HepG2 (cell line): ENCODE results near the gene SLC25A25. TPM values are rescaled to one million over a fixed set of nuclear protein-coding genes. Genes with fewer than 3 reads are reported as not detected.
A peak's percentile ranks its signal among the peaks of the same experiment; 100 is the strongest.

ENCODE experiments used
- ARHGAP35 ChIP-seq: sonication (generic); formaldehyde crosslinking; IDR thresholded peaks from 2 replicates; pipeline ENCODE4 v1.9.0; 2022; ENCODE audit warnings: mild to moderate bottlenecking, inconsistent platforms, moderate library complexity, missing genetic modification reagents, borderline replicate concordance
- CTCF ChIP-seq: sonication (generic); formaldehyde crosslinking; IDR thresholded peaks from 2 replicates; pipeline ENCODE4 v1.5.0; 2020; ENCODE audit warnings: mild to moderate bottlenecking, missing genetic modification reagents, moderate library complexity
- FOXO4 ChIP-seq: sonication (generic); formaldehyde crosslinking; conservative IDR thresholded peaks from 2 replicates; pipeline ENCODE4 v1.8.1; 2023; ENCODE audit warnings: missing genetic modification reagents
- HINFP ChIP-seq: sonication (generic); formaldehyde crosslinking; IDR thresholded peaks from 2 replicates; pipeline ENCODE4 v1.4.0; 2020; ENCODE audit warnings: low read depth, mild to moderate bottlenecking, missing genetic modification reagents
- HNF4G ChIP-seq, 2 experiments: sonication (generic) in 1 of 2; formaldehyde crosslinking in 1 of 2; IDR thresholded peaks; 2 replicates each; pipeline versions ENCODE4 v1.4.0 to v1.6.1; 2011 to 2020; ENCODE audit warnings: borderline replicate concordance in 2 of 2, low read depth in 2 of 2, mild to moderate bottlenecking in 2 of 2, low read length in 1 of 2, missing genetic modification reagents in 1 of 2, moderate library complexity in 1 of 2
- KLF11 ChIP-seq: IDR thresholded peaks from 2 replicates; pipeline ENCODE4 v1.6.1; 2016; ENCODE audit warnings: missing compliant biosample characterization
- KMT2A ChIP-seq: sonication (generic); formaldehyde crosslinking; IDR thresholded peaks from 2 replicates; pipeline ENCODE4 v1.4.0; 2020; ENCODE audit warnings: missing genetic modification reagents
- SOX13 ChIP-seq, 3 experiments: fragments of 450-650 bp in 1 of 3; sonication (generic) in 1 of 3; formaldehyde crosslinking in 1 of 3; IDR thresholded peaks in 2 of 3; conservative IDR thresholded peaks in 1 of 3; 2 replicates each; pipeline versions ENCODE4 v1.5.0 to v1.6.1; 2016 to 2020; ENCODE audit warnings: antibody characterized with exemption in 1 of 3, mild to moderate bottlenecking in 1 of 3, missing compliant biosample characterization in 1 of 3, missing genetic modification reagents in 1 of 3, moderate library complexity in 1 of 3
- YEATS2 ChIP-seq: sonication (generic); formaldehyde crosslinking; IDR thresholded peaks from 2 replicates; pipeline ENCODE4 v1.4.0; 2020; ENCODE audit warnings: missing genetic modification reagents, borderline replicate concordance
- ZMAT3 ChIP-seq: sonication (generic); formaldehyde crosslinking; conservative IDR thresholded peaks from 2 replicates; pipeline ENCODE4 v1.7.0; 2021; ENCODE audit warnings: missing genetic modification reagents
- ZMYM3 ChIP-seq: sonication (generic); formaldehyde crosslinking; IDR thresholded peaks from 2 replicates; pipeline ENCODE4 v1.5.1; 2020; ENCODE audit warnings: mild to moderate bottlenecking, missing genetic modification reagents
- ZNF224 ChIP-seq: sonication (generic); formaldehyde crosslinking; IDR thresholded peaks from 2 replicates; pipeline ENCODE4 v1.5.0; 2020; ENCODE audit warnings: mild to moderate bottlenecking, missing genetic modification reagents
- ZNF274 ChIP-seq: sonication (generic); formaldehyde crosslinking; IDR thresholded peaks from 2 replicates; pipeline ENCODE4 v1.5.1; 2020; ENCODE audit warnings: mild to moderate bottlenecking, missing genetic modification reagents
- ZNF292 ChIP-seq: sonication (generic); formaldehyde crosslinking; IDR thresholded peaks from 2 replicates; pipeline ENCODE4 v1.8.1; 2022; ENCODE audit warnings: mild to moderate bottlenecking, low read depth, missing genetic modification reagents, borderline replicate concordance
- ZNF329 ChIP-seq: sonication (generic); formaldehyde crosslinking; IDR thresholded peaks from 2 replicates; pipeline ENCODE4 v1.9.0; 2021; ENCODE audit warnings: low read depth, mild to moderate bottlenecking, missing genetic modification reagents
- ZNF557 ChIP-seq: sonication (generic); formaldehyde crosslinking; IDR thresholded peaks from 2 replicates; pipeline ENCODE4 v1.4.0; 2020; ENCODE audit warnings: missing genetic modification reagents
- ZNF629 ChIP-seq: sonication (generic); formaldehyde crosslinking; conservative IDR thresholded peaks from 2 replicates; pipeline ENCODE4 v1.5.0; 2020; ENCODE audit warnings: missing genetic modification reagents
- ZNF652 ChIP-seq: IDR thresholded peaks from 2 replicates; pipeline ENCODE4 v1.6.1; 2016; ENCODE audit warnings: low read depth, borderline replicate concordance
- ZNF800 ChIP-seq: sonication (generic); formaldehyde crosslinking; IDR thresholded peaks from 2 replicates; pipeline ENCODE4 v1.4.0; 2020; ENCODE audit warnings: missing genetic modification reagents
- polyA plus RNA-seq, 8 experiments: library from polyadenylated mRNA; depleted of rRNA in 3 of 8; stranded (reverse) in 7 of 8; unstranded in 1 of 8; fragments of >200 nt; fragmentation: Illumina TruSeq in 4 of 8; extraction: Trizol in 4 of 8; gene quantifications; 2 replicates each; pipeline versions ENCODE4 v1.2.1 to v1.2.3, GENCODE V29; 2011 to 2016; ENCODE audit warnings: low read depth in 4 of 8, missing spikeins in 1 of 8, mixed read lengths in 1 of 8; ENCODE audit not compliant: insufficient read depth in 1 of 8
- total RNA-seq, 5 experiments: library from RNA; depleted of rRNA; stranded (reverse); fragments of >200 nt; fragmentation: Illumina TruSeq; extraction: Trizol; gene quantifications; 2 replicates each; pipeline ENCODE4 v1.2.3, GENCODE V29; 2016; ENCODE audit warnings: low read depth in 1 of 5

SLC25A25 gene
- total and polyA plus RNA-seq, 2 of the 13 experiments (the other 11 are each of a cell fraction or from before 2014, with no cell fraction given) = 10.5 to 24.8 TPM

GRCh38 chr9:128117613-128118471 is 49.8 kb downstream of the SLC25A25 start (continued):
- 0 out of 2 replicates have a peak, but pooled peaks have one; percentile 34 for TF ChIP-seq HNF4G (IDR thresholded peaks at IDR 0.05; ENCODE audit: borderline replicate concordance, low read depth, low read length)
- TF ChIP-seq HNF4G (CRISPR knock-in tag; IDR thresholded peaks at IDR 0.05; ENCODE audit: borderline replicate concordance, low read depth) = 0 out of 2 replicates have a peak, but pooled peaks have one; percentile 48
- no peak for TF ChIP-seq SOX13 (IDR thresholded peaks at IDR 0.05)
- peak in 1 of 2 experiments; percentile 36; a peak in 1 of 4 replicates for TF ChIP-seq SOX13 (CRISPR knock-in tag; conservative IDR thresholded peaks at IDR 0.05 in 1 of 2, IDR thresholded peaks at IDR 0.05 in 1 of 2)
- peak; percentile 97 for TF ChIP-seq ZMYM3 (CRISPR knock-in tag)
- peak; percentile 98 for TF ChIP-seq ZNF629 (CRISPR knock-in tag)
- TF ChIP-seq ARHGAP35 (CRISPR knock-in tag) = no peak
- peak; percentile 55; the same call in 1 of the 2 replicates for TF ChIP-seq KMT2A (CRISPR knock-in tag)
- no peak for TF ChIP-seq ZNF557 (CRISPR knock-in tag)
- no peak for TF ChIP-seq FOXO4 (CRISPR knock-in tag)
- no peak for TF ChIP-seq ZNF652 (CRISPR knock-in tag)
- peak; percentile 69; the same call in 1 of the 2 replicates for TF ChIP-seq ZNF224 (CRISPR knock-in tag)
- TF ChIP-seq ZNF800 (CRISPR knock-in tag) = 0 out of 2 replicates have a peak, but pooled peaks have one; percentile 29
- TF ChIP-seq KLF11 = peak; percentile 79; the same call in 1 of the 2 replicates
- TF ChIP-seq HINFP (CRISPR knock-in tag) = no peak
- TF ChIP-seq ZNF292 (CRISPR knock-in tag) = no peak
- peak; percentile 54; the same call in 1 of the 2 replicates for TF ChIP-seq YEATS2 (CRISPR knock-in tag)
- TF ChIP-seq ZMAT3 (CRISPR knock-in tag) = no peak
- TF ChIP-seq CTCF (CRISPR knock-in tag) = peak; percentile 100
- TF ChIP-seq ZNF329 (CRISPR knock-in tag) = 0 out of 2 replicates have a peak, but pooled peaks have one; percentile 23
- TF ChIP-seq ZNF274 (CRISPR knock-in tag) = 0 out of 2 replicates have a peak, but pooled peaks have one; percentile 20
